ENCODE results near the gene PID1.
A peak's percentile ranks its signal among the peaks of the same experiment; 100 is the strongest.

The PID1 gene

DNA sequence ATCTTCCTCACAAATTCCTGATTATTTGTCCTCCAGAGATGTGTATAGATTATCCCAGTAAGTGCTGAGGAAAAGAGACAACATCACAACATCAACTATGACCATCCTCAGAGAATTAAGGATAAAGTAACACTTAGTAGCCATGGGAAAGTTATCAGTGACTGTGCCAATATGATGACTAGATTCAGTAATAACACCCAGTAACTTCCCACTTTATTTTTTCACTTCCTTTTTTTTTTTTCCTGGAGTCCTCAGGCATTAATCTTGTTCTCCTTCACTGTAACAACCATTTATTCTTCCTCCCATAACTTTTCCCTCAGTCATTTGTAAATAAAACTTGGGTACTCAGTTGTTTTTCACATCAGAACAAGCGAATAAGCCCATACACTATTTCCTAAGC is 16.7 kb upstream of the PID1 start:
- Histone ChIP-seq H3K4me1 (ENCODE audit: control insufficient read depth in 5 of 5, insufficient read depth in 5 of 5, low read length in 5 of 5) (peaks cover 0 to 5% (median 4%) of the 10 kb centered on the region in 5 donors), H3K4me3 (ENCODE audit: low read depth in 1 of 5, low read length in 5 of 5) (no peak overlapping the region), H3K9me3 (ENCODE audit: control insufficient read depth in 5 of 5, low read length in 5 of 5) (peaks cover 0 to 6% (median 3%) of the 10 kb centered on the region in 5 donors), H3K9ac (ENCODE audit: low read length in 5 of 5) (no peak overlapping the region), H3K27me3 (ENCODE audit: control insufficient read depth in 5 of 5, insufficient read depth in 4 of 5, low read length in 5 of 5) (no peaks in the 10 kb centered on the region), H3K27ac (ENCODE audit: low read depth, low read length) (no peak overlapping the region), H3K36me3 (ENCODE audit: control insufficient read depth in 5 of 5, insufficient read depth in 5 of 5, low read length in 5 of 5) (no peaks in the 10 kb centered on the region)

DNA sequence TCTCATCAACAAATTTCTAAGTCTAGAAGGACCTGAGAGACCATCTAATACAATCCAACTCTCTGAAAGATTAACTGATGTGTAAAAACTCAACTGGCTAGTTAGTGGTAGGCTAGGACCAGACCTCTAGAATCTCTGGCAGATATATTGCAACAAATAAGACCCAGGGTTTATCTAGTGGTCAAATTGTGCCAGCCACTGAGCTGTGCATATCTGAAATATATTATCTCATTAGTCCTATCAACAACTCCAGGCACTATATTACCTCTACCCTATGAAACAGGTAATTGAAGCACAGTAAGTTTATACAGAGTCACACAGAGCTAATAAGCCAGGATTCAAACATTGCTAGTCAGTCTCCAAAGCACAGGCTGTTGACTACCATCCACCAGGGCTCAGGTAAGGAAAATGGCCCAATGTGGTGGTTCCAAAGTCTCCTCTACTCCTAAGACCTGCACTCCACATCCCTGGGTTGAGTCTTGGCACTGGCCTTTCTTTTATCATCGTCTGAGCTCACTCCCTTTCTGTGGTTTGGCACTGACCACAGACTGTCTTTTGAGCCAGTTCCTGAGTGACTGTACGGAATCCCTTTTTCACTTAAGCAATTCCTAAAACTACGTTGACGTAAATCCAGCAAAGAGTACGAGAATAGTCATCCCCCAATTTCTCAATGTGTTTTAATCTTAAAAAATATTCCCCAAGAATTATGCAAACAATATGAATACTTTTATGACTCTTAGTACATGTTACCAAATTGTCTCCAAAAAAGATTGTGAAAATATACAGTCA is 11.9 kb upstream of the PID1 start:
- Histone ChIP-seq H3K27ac (ENCODE audit: low read depth, low read length) (no peak overlapping the region), H3K4me1 (ENCODE audit: control insufficient read depth in 5 of 5, insufficient read depth in 5 of 5, low read length in 5 of 5) (peaks cover 0 to 7% (median 4%) of the 10 kb centered on the region in 5 donors), H3K27me3 (ENCODE audit: control insufficient read depth in 5 of 5, insufficient read depth in 4 of 5, low read length in 5 of 5) (no peaks in the 10 kb centered on the region), H3K9me3 (ENCODE audit: control insufficient read depth in 5 of 5, low read length in 5 of 5) (peaks cover 0 to 3% (median 0%) of the 10 kb centered on the region in 5 donors), H3K36me3 (ENCODE audit: control insufficient read depth in 5 of 5, insufficient read depth in 5 of 5, low read length in 5 of 5) (no peaks in the 10 kb centered on the region), H3K9ac (ENCODE audit: low read length in 5 of 5) (no peak overlapping the region), H3K4me3 (ENCODE audit: low read depth in 1 of 5, low read length in 5 of 5) (no peak overlapping the region)

DNA sequence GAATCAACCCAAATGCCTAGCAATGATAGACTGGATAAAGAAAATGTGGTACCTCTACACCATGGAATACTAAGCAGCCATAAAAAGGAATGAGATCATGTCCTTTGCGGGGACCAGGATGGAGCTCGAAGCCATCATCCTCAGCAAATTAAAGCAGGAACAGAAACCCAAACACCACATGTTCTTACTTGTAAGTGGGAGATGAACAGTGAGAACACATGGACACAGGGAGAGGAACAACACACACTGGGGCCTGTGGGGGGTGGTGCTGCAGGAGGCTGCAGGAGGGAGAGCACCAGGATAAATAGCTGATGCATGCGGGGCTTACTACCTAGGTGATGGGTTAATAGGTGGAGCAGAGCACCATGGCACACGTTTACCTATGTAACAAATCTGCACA is 8.4 kb upstream of the PID1 start:
- no peaks in the 10 kb centered on the region for H3K36me3 ChIP-seq (ENCODE audit: control insufficient read depth in 5 of 5, insufficient read depth in 5 of 5, low read length in 5 of 5)
- peaks cover 0 to 7% (median 4%) of the 10 kb centered on the region in 5 donors for H3K4me1 ChIP-seq (ENCODE audit: control insufficient read depth in 5 of 5, insufficient read depth in 5 of 5, low read length in 5 of 5)
- no peaks in the 10 kb centered on the region for H3K27me3 ChIP-seq (ENCODE audit: control insufficient read depth in 5 of 5, insufficient read depth in 4 of 5, low read length in 5 of 5)
- no peak overlapping the region for H3K4me3 ChIP-seq (ENCODE audit: low read depth in 1 of 5, low read length in 5 of 5)
- no peak overlapping the region for H3K9ac ChIP-seq (ENCODE audit: low read length in 5 of 5)
- no peaks in the 10 kb centered on the region for H3K9me3 ChIP-seq (ENCODE audit: control insufficient read depth in 5 of 5, low read length in 5 of 5)
- H3K27ac ChIP-seq (ENCODE audit: low read depth, low read length) = no peak overlapping the region

DNA sequence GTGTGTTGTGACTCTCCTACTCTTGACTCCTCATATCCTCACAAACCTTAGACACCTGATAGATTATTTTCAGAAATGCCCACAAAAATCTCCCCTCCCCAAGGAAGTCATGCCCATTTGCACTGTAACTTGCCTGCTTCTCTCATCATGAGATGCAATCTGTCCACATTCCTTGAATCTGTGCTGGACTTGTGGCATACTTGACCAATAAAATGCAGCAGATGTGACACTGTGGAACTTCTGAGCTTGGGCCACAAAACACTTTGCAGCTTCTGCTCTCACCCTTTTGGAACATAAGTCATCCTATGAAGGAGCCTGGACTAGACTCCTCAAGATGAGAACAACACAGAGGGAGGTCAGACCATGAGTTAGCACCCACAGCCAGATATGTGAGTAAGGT is 4.4 kb upstream of the PID1 start:
- Histone ChIP-seq H3K9ac (ENCODE audit: low read length in 5 of 5) (no peak overlapping the region), H3K27me3 (ENCODE audit: control insufficient read depth in 5 of 5, insufficient read depth in 4 of 5, low read length in 5 of 5) (peaks cover 0 to 4% (median 0%) of the 10 kb centered on the region in 5 donors), H3K36me3 (ENCODE audit: control insufficient read depth in 5 of 5, insufficient read depth in 5 of 5, low read length in 5 of 5) (no peaks in the 10 kb centered on the region), H3K4me1 (ENCODE audit: control insufficient read depth in 5 of 5, insufficient read depth in 5 of 5, low read length in 5 of 5) (peaks cover 0 to 19% (median 6%) of the 10 kb centered on the region in 5 donors), H3K9me3 (ENCODE audit: control insufficient read depth in 5 of 5, low read length in 5 of 5) (no peaks in the 10 kb centered on the region), H3K4me3 (ENCODE audit: low read depth in 1 of 5, low read length in 5 of 5) (no peak overlapping the region), H3K27ac (ENCODE audit: low read depth, low read length) (no peak overlapping the region)

DNA sequence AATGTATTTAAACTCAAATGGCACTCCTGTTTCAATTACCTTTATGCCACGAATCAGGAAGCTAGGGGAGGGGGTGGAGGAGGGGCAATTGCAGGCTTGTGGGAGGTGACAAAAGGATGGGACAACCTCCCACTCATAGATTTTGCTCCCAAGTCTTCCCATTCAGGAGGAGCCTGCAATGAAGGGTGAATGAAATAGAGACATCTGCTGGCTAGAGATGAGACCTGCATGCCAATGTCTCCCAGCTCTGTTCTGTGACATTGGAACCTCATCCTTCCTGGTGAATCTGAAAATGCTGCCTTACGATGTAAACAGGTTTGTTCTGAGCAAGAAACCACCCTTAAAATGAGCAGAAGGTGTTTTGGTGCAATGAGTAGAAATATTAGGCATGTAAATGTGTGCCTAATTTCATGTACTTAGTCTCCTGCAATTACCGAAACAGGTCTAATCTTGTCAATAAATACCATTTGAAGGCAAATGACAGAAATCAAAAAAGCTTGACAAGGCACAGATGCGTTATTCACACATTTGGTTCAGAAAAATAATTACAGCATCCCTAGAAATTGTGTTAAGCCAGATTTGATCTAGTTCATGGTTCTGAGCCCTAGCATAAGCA is 2.7 kb upstream of the PID1 start:
- peaks cover 0 to 4% (median 0%) of the 10 kb centered on the region in 5 donors for H3K27me3 ChIP-seq (ENCODE audit: control insufficient read depth in 5 of 5, insufficient read depth in 4 of 5, low read length in 5 of 5)
- no peaks in the 10 kb centered on the region for H3K36me3 ChIP-seq (ENCODE audit: control insufficient read depth in 5 of 5, insufficient read depth in 5 of 5, low read length in 5 of 5)
- H3K27ac ChIP-seq (ENCODE audit: low read depth, low read length) = no peak overlapping the region
- H3K9ac ChIP-seq (ENCODE audit: low read length in 5 of 5) = no peak overlapping the region
- no peaks in the 10 kb centered on the region for H3K9me3 ChIP-seq (ENCODE audit: control insufficient read depth in 5 of 5, low read length in 5 of 5)
- H3K4me1 ChIP-seq (ENCODE audit: control insufficient read depth in 5 of 5, insufficient read depth in 5 of 5, low read length in 5 of 5) = peaks cover 0 to 34% (median 19%) of the 10 kb centered on the region in 5 donors
- peak overlapping the region; percentile 39 to 55 (median 49) for H3K4me3 ChIP-seq (ENCODE audit: low read depth in 1 of 5, low read length in 5 of 5)

DNA sequence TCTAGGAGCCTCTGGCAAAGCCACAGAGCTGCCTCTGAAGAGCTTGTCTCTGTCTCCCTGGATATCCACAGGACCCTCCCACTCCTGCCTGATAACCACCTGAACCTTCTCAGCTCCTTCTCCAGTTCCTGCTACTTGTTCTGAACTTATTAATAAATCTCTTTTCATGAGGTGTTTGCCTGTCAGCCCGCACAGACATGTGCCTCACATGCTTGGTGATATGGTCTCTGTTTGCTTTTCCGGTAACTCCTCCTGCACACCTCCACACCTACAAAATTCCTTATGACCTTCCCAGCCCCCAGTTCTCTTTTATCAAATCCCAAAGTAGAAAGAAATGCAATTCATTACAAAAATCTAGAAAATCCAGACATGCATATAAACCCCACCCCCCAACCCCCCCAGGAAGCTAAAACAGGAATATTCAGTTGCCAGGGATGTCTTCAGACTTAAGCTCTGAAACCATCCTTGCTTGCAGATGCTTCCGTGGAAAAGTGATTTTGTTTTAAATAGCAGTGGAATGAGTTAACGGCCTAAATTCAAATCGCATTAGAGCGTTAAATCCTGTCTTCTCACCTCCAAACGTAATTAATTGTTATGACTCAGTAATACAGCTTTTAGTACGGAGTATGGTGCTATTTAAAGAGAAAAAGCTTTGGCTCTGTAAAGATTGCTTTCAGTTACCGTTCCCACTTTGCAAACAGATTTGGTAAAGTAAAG is 2.1 kb upstream of the PID1 start:
- Histone ChIP-seq H3K9ac (ENCODE audit: low read length in 5 of 5) (no peak overlapping the region), H3K9me3 (ENCODE audit: control insufficient read depth in 5 of 5, low read length in 5 of 5) (no peaks in the 10 kb centered on the region), H3K4me3 (ENCODE audit: low read depth in 1 of 5, low read length in 5 of 5) (peak overlapping the region; percentile 39 to 55 (median 49)), H3K36me3 (ENCODE audit: control insufficient read depth in 5 of 5, insufficient read depth in 5 of 5, low read length in 5 of 5) (no peaks in the 10 kb centered on the region), H3K27me3 (ENCODE audit: control insufficient read depth in 5 of 5, insufficient read depth in 4 of 5, low read length in 5 of 5) (peaks cover 0 to 4% (median 0%) of the 10 kb centered on the region in 5 donors), H3K4me1 (ENCODE audit: control insufficient read depth in 5 of 5, insufficient read depth in 5 of 5, low read length in 5 of 5) (peaks cover 0 to 37% (median 20%) of the 10 kb centered on the region in 5 donors), H3K27ac (ENCODE audit: low read depth, low read length) (no peak overlapping the region)

DNA sequence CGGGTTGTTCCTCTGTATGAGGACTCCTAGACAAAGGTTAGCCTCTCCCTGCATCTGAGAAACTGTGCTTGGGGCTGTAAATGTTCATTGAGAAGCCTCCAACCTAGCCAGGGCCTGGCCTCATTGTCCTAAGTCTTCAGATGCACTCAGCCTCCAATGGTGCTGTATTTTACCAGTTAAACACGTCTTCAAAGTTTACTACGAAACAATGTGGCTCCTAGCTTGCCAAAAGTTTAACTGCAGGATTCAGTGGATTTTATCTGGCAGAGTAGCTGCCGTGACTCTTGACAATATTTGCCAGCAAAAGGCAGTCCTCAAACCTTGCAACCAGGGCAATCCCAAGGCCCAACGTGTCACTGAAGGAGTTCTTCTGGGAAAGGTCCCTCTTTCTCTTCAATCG is 1.1 kb downstream of the PID1 start:
- Histone ChIP-seq H3K27ac (ENCODE audit: low read depth, low read length) (peak overlapping the region; percentile 51), H3K9me3 (ENCODE audit: control insufficient read depth in 5 of 5, low read length in 5 of 5) (no peaks in the 10 kb centered on the region), H3K4me3 (ENCODE audit: low read depth in 1 of 5, low read length in 5 of 5) (peak overlapping the region; percentile 66 to 88 (median 78)), H3K27me3 (ENCODE audit: control insufficient read depth in 5 of 5, insufficient read depth in 4 of 5, low read length in 5 of 5) (peaks cover 0 to 4% (median 0%) of the 10 kb centered on the region in 5 donors), H3K36me3 (ENCODE audit: control insufficient read depth in 5 of 5, insufficient read depth in 5 of 5, low read length in 5 of 5) (no peaks in the 10 kb centered on the region), H3K4me1 (ENCODE audit: control insufficient read depth in 5 of 5, insufficient read depth in 5 of 5, low read length in 5 of 5) (peaks cover 6 to 56% (median 49%) of the 10 kb centered on the region in 5 donors), H3K9ac (ENCODE audit: low read length in 5 of 5) (peak overlapping the region; percentile 26 to 77 (median 51))

DNA sequence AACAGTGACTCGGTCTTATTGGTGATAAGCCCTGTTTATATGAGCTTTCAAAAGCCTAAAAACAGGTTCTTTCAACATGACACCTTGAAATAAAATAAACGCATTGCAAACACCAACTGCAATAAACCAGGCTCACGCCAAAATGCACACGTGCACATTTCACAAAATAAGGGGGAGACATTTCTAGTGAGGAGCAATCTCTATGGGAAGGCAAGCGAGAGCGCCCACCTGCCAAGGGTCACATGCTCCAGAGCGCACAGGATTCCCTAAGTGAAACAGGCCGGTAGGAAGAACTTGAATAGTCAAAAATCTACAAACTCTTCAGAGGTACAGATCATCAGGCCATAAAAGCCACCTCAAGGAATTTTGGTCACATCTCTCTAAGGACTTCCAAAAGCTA is 1.9 kb downstream of the PID1 start:
- H3K4me1 ChIP-seq (ENCODE audit: control insufficient read depth in 5 of 5, insufficient read depth in 5 of 5, low read length in 5 of 5) = peaks cover 6 to 61% (median 49%) of the 10 kb centered on the region in 5 donors
- no peak overlapping the region for H3K27ac ChIP-seq (ENCODE audit: low read depth, low read length)
- H3K4me3 ChIP-seq (ENCODE audit: low read depth in 1 of 5, low read length in 5 of 5) = peak overlapping the region; percentile 66 to 88 (median 78)
- H3K9ac ChIP-seq (ENCODE audit: low read length in 5 of 5) = peak overlapping the region in 1 of 5 donors; percentile 48
- peaks cover 0 to 4% (median 0%) of the 10 kb centered on the region in 5 donors for H3K27me3 ChIP-seq (ENCODE audit: control insufficient read depth in 5 of 5, insufficient read depth in 4 of 5, low read length in 5 of 5)
- H3K36me3 ChIP-seq (ENCODE audit: control insufficient read depth in 5 of 5, insufficient read depth in 5 of 5, low read length in 5 of 5) = no peaks in the 10 kb centered on the region
- H3K9me3 ChIP-seq (ENCODE audit: control insufficient read depth in 5 of 5, low read length in 5 of 5) = no peaks in the 10 kb centered on the region

DNA sequence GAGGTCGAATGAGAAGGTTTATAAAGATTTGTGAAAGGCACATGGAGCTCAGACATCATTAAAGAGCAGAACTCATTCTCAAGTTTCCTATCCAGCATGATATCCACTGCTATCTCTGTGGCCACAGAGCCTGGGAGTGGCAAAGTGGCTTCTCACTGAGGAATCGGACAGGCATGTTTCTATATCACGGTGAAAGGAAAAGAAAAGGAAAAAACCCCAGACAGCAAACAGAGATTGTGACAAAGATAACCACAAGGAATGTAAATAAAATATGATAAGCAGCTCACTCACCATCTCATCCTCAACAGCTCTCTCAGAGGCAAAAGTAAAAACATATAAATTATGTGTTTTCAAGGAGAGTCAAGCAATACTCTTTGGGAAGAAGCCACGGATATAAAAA is 2.5 kb downstream of the PID1 start:
- no peaks in the 10 kb centered on the region for H3K36me3 ChIP-seq (ENCODE audit: control insufficient read depth in 5 of 5, insufficient read depth in 5 of 5, low read length in 5 of 5)
- peaks cover 0 to 4% (median 0%) of the 10 kb centered on the region in 5 donors for H3K27me3 ChIP-seq (ENCODE audit: control insufficient read depth in 5 of 5, insufficient read depth in 4 of 5, low read length in 5 of 5)
- H3K4me3 ChIP-seq (ENCODE audit: low read depth in 1 of 5, low read length in 5 of 5) = peak overlapping the region in 4 of 5 donors; percentile 66 to 88 (median 79)
- H3K9ac ChIP-seq (ENCODE audit: low read length in 5 of 5) = peak overlapping the region in 1 of 5 donors; percentile 5
- H3K27ac ChIP-seq (ENCODE audit: low read depth, low read length) = no peak overlapping the region
- H3K9me3 ChIP-seq (ENCODE audit: control insufficient read depth in 5 of 5, low read length in 5 of 5) = no peaks in the 10 kb centered on the region
- H3K4me1 ChIP-seq (ENCODE audit: control insufficient read depth in 5 of 5, insufficient read depth in 5 of 5, low read length in 5 of 5) = peaks cover 6 to 63% (median 54%) of the 10 kb centered on the region in 5 donors

All from subcutaneous abdominal adipose tissue (tissue), 5 donors.